ENCODE measurements around the gene RPH3AL.
"Not testable (repeated sequence)": the region's sequence is repeated elsewhere in the genome, so short reads cannot be mapped to it uniquely, and the experiment has no call there.

RPH3AL gene

GRCh38 chr17:333626-334396 is 18.8 kb downstream of the RPH3AL start:
- DNase-seq = no peak

GRCh38 chr17:332558-333322 is 19.9 kb downstream of the RPH3AL start:
- no peak for DNase-seq

- DNase-seq = no peak
These were observed 20.6 kb downstream of the RPH3AL start for GRCh38 chr17:332023-332422.

- DNase-seq = no peak
These were observed 21.5 kb downstream of the RPH3AL start for GRCh38 chr17:330993-331701.

- no peak for DNase-seq
These were observed 22.7 kb downstream of the RPH3AL start for GRCh38 chr17:329784-330420.

GRCh38 chr17:327971-328370 is 24.6 kb downstream of the RPH3AL start:
- DNase-seq = no peak

GRCh38 chr17:327296-327695 is 25.3 kb downstream of the RPH3AL start:
- DNase-seq = no peak

- DNase-seq = no peak
These were observed 26.5 kb downstream of the RPH3AL start for GRCh38 chr17:326010-326621.

- no peak for DNase-seq
These were observed 27.2 kb downstream of the RPH3AL start for GRCh38 chr17:325270-326009.

GRCh38 chr17:323721-324571 is 28.7 kb downstream of the RPH3AL start:
- no peak for DNase-seq

GRCh38 chr17:323181-323580 is 29.4 kb downstream of the RPH3AL start:
- no peak for DNase-seq

- DNase-seq = no peak
These were observed 30.4 kb downstream of the RPH3AL start for GRCh38 chr17:322006-322780.

- no peak for DNase-seq
These were observed 31.1 kb downstream of the RPH3AL start for GRCh38 chr17:321386-321941.

GRCh38 chr17:320809-321385 is 31.7 kb downstream of the RPH3AL start:
- no peak for DNase-seq

- no peak for DNase-seq
These were observed 32.5 kb downstream of the RPH3AL start for GRCh38 chr17:320139-320538.

GRCh38 chr17:319266-319665 is 33.3 kb downstream of the RPH3AL start:
- DNase-seq = no peak

- not testable (repeated sequence) for DNase-seq
These were observed 35.5 kb downstream of the RPH3AL start for GRCh38 chr17:317070-317469.

- DNase-seq = not testable (repeated sequence)
These were observed 37.2 kb downstream of the RPH3AL start for GRCh38 chr17:315399-315798.

- DNase-seq = not testable (repeated sequence)
These were observed 38.0 kb downstream of the RPH3AL start for GRCh38 chr17:314614-314944.
